GM23338 (cell line): ENCODE data around the gene OCIAD1. TPM values are rescaled to one million over a fixed set of nuclear protein-coding genes. Genes with fewer than 3 reads are reported as not detected.

Experiments used
- ATAC-seq: fragments of 200-7000 bp; cut with Tn5 transposase; 3 replicates; pipeline ENCODE4 v1.9.1; 2020
- DNase-seq: peaks from one replicate; pipeline ENCODE4 v3.0.0-alpha.2; 2015; ENCODE audit warnings: low spot score
- H2AFZ ChIP-seq: fragments of 200-600 bp; sonication (generic); 2 replicates; pipeline ENCODE4 v1.8.0; 2016; ENCODE audit warnings: antibody characterized with exemption, mild to moderate bottlenecking, moderate library complexity
- H3F3A ChIP-seq: fragments of 200-600 bp; sonication (generic); replicated peaks from 2 replicates; pipeline ENCODE4 v1.8.0; 2017; ENCODE audit warnings: antibody characterized with exemption, mixed run types, low read depth
- H3K27ac ChIP-seq: fragments of 200-600 bp; sonication (generic); 2 replicates; pipeline ENCODE4 v1.6.1; 2016; ENCODE audit warnings: low read depth
- H3K27me3 ChIP-seq: fragments of 200-600 bp; sonication (generic); 2 replicates; pipeline ENCODE4 v1.8.0; 2016; ENCODE audit warnings: mild to moderate bottlenecking, mixed run types, moderate library complexity; ENCODE audit not compliant: insufficient read depth
- H3K36me3 ChIP-seq: fragments of 200-600 bp; sonication (generic); 2 replicates; pipeline ENCODE4 v1.8.0; 2016; ENCODE audit warnings: mild to moderate bottlenecking; ENCODE audit not compliant: insufficient read depth
- H3K4me1 ChIP-seq: fragments of 200-600 bp; sonication (generic); 2 replicates; pipeline ENCODE4 v1.8.0; 2016; ENCODE audit warnings: mild to moderate bottlenecking, moderate library complexity; ENCODE audit not compliant: insufficient read depth
- H3K4me2 ChIP-seq: fragments of 200-600 bp; sonication (generic); 2 replicates; pipeline ENCODE4 v1.7.1; 2017; ENCODE audit warnings: mixed run types
- H3K4me3 ChIP-seq: fragments of 200-600 bp; sonication (generic); 2 replicates; pipeline ENCODE4 v1.6.1; 2016; ENCODE audit warnings: mixed run types
- H3K79me2 ChIP-seq: fragments of 200-600 bp; sonication (generic); replicated peaks from 2 replicates; pipeline ENCODE4 v1.8.0; 2017; ENCODE audit warnings: mild to moderate bottlenecking; ENCODE audit not compliant: insufficient read depth
- H3K9me2 ChIP-seq: fragments of 200-600 bp; sonication (generic); 2 replicates; pipeline ENCODE4 v1.8.0; 2017; ENCODE audit not compliant: insufficient read depth
- H4K20me1 ChIP-seq: fragments of 200-600 bp; sonication (generic); replicated peaks from 2 replicates; pipeline ENCODE4 v1.8.0; 2017; ENCODE audit warnings: mild to moderate bottlenecking; ENCODE audit not compliant: insufficient read depth
- H3K27ac Mint-ChIP-seq: 2 replicates; pipeline ENCODE4 v1.8.0; 2020; ENCODE audit warnings: inconsistent platforms, mild to moderate bottlenecking, moderate library complexity, mixed read lengths
- H3K27me3 Mint-ChIP-seq: 3 replicates; pipeline ENCODE4 v1.8.0; 2022; ENCODE audit warnings: low read depth, mild to moderate bottlenecking, moderate library complexity, mixed read lengths, inconsistent platforms; ENCODE audit not compliant: insufficient read depth, poor library complexity
- H3K36me3 Mint-ChIP-seq: 3 replicates; pipeline ENCODE4 v1.8.0; 2021; ENCODE audit warnings: low read depth, mild to moderate bottlenecking, inconsistent platforms, moderate library complexity, mixed read lengths
- H3K4me1 Mint-ChIP-seq: 3 replicates; pipeline ENCODE4 v1.8.0; 2020; ENCODE audit warnings: mild to moderate bottlenecking, inconsistent platforms, mixed read lengths
- H3K4me3 Mint-ChIP-seq: 3 replicates; pipeline ENCODE4 v1.8.0; 2021; ENCODE audit warnings: moderate library complexity, mild to moderate bottlenecking, inconsistent platforms, mixed read lengths
- H3K9me3 Mint-ChIP-seq: 3 replicates; pipeline ENCODE4 v1.8.0; 2020; ENCODE audit warnings: moderate library complexity, mild to moderate bottlenecking, inconsistent platforms, mixed read lengths
- CREB1 ChIP-seq: fragments of 250-450 bp; sonication (Bioruptor Pico); IDR thresholded peaks from 2 replicates; pipeline ENCODE4 v1.5.0; 2020; ENCODE audit warnings: low read depth, mild to moderate bottlenecking, moderate library complexity
- CTCF ChIP-seq, 2 experiments: fragments of 200-600 bp in 1 of 2; sonication (generic) in 1 of 2; conservative IDR thresholded peaks; 2 replicates each; pipeline versions ENCODE4 v1.5.1 to v1.6.1; 2016 to 2017; ENCODE audit warnings: antibody characterized with exemption in 2 of 2, low read depth in 2 of 2, mild to moderate bottlenecking in 2 of 2, moderate library complexity in 1 of 2
- EZH2phosphoT487 ChIP-seq: fragments of 200-600 bp; sonication (generic); IDR thresholded peaks from one replicate; pipeline ENCODE4 v1.8.1; 2018; ENCODE audit warnings: antibody characterized with exemption; ENCODE audit not compliant: unreplicated experiment
- JUNB ChIP-seq: IDR thresholded peaks from one replicate; pipeline ENCODE4 v1.6.1; 2016; ENCODE audit warnings: antibody characterized with exemption; ENCODE audit not compliant: unreplicated experiment
- NANOG ChIP-seq: IDR thresholded peaks from 2 replicates; pipeline ENCODE4 v1.6.1; 2016; ENCODE audit warnings: antibody characterized with exemption, borderline replicate concordance
- POLR2AphosphoS5 ChIP-seq: IDR thresholded peaks from 2 replicates; pipeline ENCODE4 v1.6.1; 2016; ENCODE audit warnings: antibody characterized with exemption, low read depth
- STAT1 ChIP-seq: IDR thresholded peaks from one replicate; pipeline ENCODE4 v1.6.1; 2016; ENCODE audit warnings: antibody characterized with exemption; ENCODE audit not compliant: unreplicated experiment
- ZNF114 ChIP-seq: fragments of 250-450 bp; sonication (Bioruptor Pico); IDR thresholded peaks from 2 replicates; pipeline ENCODE4 v1.5.0; 2020; ENCODE audit warnings: mild to moderate bottlenecking, moderate library complexity
- polyA plus RNA-seq: library from polyadenylated mRNA; unstranded; fragments of >200 nt; fragmentation: Nextera tagmentation; extraction: Ambion mirVana; gene quantifications from 2 replicates; pipeline ENCODE4 v1.2.1, GENCODE V29; 2016
- total RNA-seq: library from RNA; depleted of rRNA; stranded (reverse); fragments of >200 nt; shearing (Covaris generic); gene quantifications from 2 replicates; pipeline ENCODE4 v1.2.3, GENCODE V29; 2014

Gene OCIAD1
- total and polyA plus RNA-seq, 2 experiments from 2014 or later, result 125 to 190 TPM

GRCh38 chr4:48904541-48905142 lies 73.8 kb downstream of the OCIAD1 start:
- H3K36me3 ChIP-seq, result peaks cover 10% of the 10 kb centered on the region
- Mint-ChIP-seq H3K4me1 (peaks cover 18% of the 10 kb centered on the region), H3K27ac (no peak overlapping the region), H3K27me3 (peaks cover 9% of the 10 kb centered on the region), H3K4me3 (peak overlapping the region; percentile 85; the same call in 2 of the 3 replicates), H3K36me3 (peaks cover 22% of the 10 kb centered on the region), H3K9me3 (peaks cover 4% of the 10 kb centered on the region; the same call in 2 of the 3 replicates)
- H3K27ac ChIP-seq, result no peak overlapping the region
- peaks cover 12% of the 10 kb centered on the region for H3K4me1 ChIP-seq
- no peak overlapping the region for H2AFZ ChIP-seq
- DNase-seq, result no peak
- peaks cover 8% of the 10 kb centered on the region; the same call in 1 of the 2 replicates for H3K9me2 ChIP-seq
- ATAC-seq, result no peak
- no peaks in the 10 kb centered on the region for H3K27me3 ChIP-seq
- no peaks in the 10 kb centered on the region; the same call in 1 of the 2 replicates for H4K20me1 ChIP-seq
- H3F3A ChIP-seq, result no peaks in the 10 kb centered on the region
- TF ChIP-seq ZNF114 (CRISPR knock-in tag) (no peak), JUNB (no peak), POLR2AphosphoS5 (no peak), STAT1 (no peak)
- peaks cover 19% of the 10 kb centered on the region for H3K79me2 ChIP-seq
- H3K4me3 ChIP-seq, result no peak overlapping the region
- peak overlapping the region; percentile 10; the same call in 1 of the 2 replicates for H3K4me2 ChIP-seq

- Mint-ChIP-seq H3K27me3 (peaks cover 9% of the 10 kb centered on the region), H3K27ac (no peak overlapping the region), H3K36me3 (peaks cover 19% of the 10 kb centered on the region), H3K4me3 (peak overlapping the region; percentile 85), H3K4me1 (peaks cover 20% of the 10 kb centered on the region), H3K9me3 (peaks cover 4% of the 10 kb centered on the region; the same call in 1 of the 3 replicates)
- Histone ChIP-seq H3K4me1 (peaks cover 12% of the 10 kb centered on the region), H3K36me3 (peaks cover 7% of the 10 kb centered on the region; the same call in 1 of the 2 replicates), H3K27ac (no peak overlapping the region), H2AFZ (peak overlapping the region; percentile 99; the same call in 1 of the 2 replicates), H3K79me2 (peaks cover 19% of the 10 kb centered on the region), H3F3A (no peaks in the 10 kb centered on the region), H4K20me1 (no peaks in the 10 kb centered on the region; the same call in 1 of the 2 replicates), H3K4me2 (peak overlapping the region; percentile 97), H3K4me3 (peak overlapping the region; percentile 93), H3K9me2 (peaks cover 8% of the 10 kb centered on the region; the same call in 1 of the 2 replicates), H3K27me3 (no peaks in the 10 kb centered on the region)
- DNase-seq (peak; percentile 22), ATAC-seq (no peak)
- TF ChIP-seq CTCF (conservative IDR thresholded peaks at IDR 0.05; ENCODE audit: low read depth in 2 of 2) (peak in 1 of 2 experiments; percentile 43; a peak in 3 of 4 replicates), EZH2phosphoT487 (no peak), NANOG (no peak), CREB1 (CRISPR knock-in tag) (no peak), ZNF114 (CRISPR knock-in tag) (no peak), POLR2AphosphoS5 (no peak)
Measured at GRCh38 chr4:48905363-48906015, 74.6 kb downstream of the OCIAD1 start.
